ENCODE results near the gene ATP11B.

- no peak for TF ChIP-seq CTCF (IDR thresholded peaks at IDR 0.05)
- TF ChIP-seq POLR2A (IDR thresholded peaks at IDR 0.05): no peak
Measured at GRCh38 chr3:182965861-182966366, 172.6 kb downstream of the ATP11B start.

Data from body of pancreas (tissue), 4 donors.